Activated naive CD8-positive, alpha-beta T cell treated with anti-CD3 and anti-CD28 coated beads, Interleukin-2, amount 50 U/mL, for 16 hours (primary cell): ENCODE measurements around the gene FBLIM1.
"Not testable (repeated sequence)": the region's sequence is repeated elsewhere in the genome, so short reads cannot be mapped to it uniquely, and the experiment has no call there.

Experiments used
- DNase-seq: peaks from one replicate; pipeline ENCODE4 v3.0.0-alpha.2; 2020; ENCODE audit warnings: low read depth, low spot score

The FBLIM1 gene

DNA sequence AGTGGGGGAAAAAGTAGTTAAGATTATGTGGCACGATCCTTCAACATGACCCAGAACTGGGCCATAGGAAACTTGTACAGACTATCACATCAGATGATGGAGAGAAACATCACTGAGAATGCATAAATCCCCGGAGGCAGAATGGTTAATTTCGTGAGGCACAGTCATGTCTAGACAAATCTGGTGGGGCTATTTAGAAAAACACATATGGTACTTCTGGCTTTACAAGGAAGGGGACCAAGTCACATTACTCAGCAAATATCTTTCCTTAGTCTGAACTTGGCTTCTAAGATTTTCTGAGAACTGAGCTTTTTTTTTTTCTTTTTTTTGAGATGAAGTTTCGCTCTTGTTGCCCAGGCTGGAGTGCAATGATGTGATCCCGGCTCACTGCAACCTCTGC lies 58.1 kb downstream of the FBLIM1 start:
- no peak for DNase-seq

DNA sequence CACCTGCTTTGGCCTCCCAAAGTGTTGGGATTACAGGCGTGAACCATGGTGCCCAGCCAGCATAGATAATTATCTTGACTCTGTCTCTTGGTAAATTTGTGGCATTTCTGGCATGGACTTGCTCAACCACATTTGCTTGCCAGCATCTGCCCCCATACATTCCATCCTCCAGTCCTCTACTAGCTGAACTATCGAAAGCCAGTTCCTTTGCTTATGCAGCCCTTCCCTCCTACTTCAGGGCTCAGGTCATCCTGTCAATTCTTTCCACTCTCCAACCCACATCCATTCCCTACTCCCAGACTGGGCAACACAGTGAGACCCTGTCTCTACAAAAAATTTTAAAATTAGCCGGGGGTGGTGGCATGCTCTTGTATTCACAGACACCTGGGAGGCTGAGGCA lies 61.9 kb downstream of the FBLIM1 start:
- DNase-seq, result no peak

DNA sequence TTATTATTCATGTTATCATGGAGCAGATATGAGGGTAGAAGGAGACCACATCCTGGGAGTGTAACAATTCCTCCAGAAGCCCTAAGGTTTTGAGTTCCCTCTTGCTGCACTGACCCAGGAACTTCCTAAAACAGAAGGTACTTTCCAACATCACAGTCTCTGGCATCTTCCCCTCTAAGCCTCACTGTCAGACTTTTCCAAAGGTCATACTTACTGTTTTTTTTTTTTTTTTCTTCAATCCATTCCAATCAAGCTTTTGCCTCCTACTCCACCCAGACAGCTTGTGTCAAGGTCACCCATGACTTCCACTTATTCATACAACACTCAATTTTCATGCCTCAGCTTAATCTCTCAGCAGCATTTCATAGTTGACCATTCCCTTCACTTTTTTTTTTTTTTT lies 67.2 kb downstream of the FBLIM1 start:
- no peak for DNase-seq

DNA sequence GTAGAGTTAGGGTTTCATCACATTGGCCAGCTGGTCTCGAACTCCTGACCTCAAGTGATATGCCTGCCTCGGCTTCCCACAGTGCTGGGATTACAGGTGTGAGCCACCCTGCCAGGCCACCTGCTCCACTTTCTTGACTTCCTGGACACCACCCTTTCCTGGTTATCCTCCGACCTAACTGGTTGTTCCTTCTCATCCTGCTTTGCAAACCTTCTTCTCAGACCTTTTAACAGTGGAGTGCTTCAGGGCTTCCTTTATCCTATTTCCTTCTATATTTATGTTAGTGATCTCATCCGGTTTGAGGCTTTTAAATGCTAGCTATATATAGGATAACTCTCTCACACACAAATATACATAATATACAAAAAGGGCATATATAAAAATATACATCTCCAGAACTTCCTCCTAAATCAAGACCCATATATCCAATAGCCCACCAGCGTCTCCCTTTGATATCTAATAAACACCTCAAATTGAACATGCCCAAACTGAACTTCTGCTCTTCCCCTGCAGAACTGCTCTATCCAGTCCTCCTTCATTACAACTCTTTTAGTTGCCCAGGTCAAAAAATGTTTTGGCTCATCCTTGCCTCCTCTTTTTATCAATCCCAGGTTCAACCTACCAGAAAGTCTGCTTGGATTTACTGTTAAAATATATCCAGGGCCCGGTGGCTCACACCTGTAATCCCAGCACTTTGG lies 68.4 kb downstream of the FBLIM1 start:
- no peak for DNase-seq

DNA sequence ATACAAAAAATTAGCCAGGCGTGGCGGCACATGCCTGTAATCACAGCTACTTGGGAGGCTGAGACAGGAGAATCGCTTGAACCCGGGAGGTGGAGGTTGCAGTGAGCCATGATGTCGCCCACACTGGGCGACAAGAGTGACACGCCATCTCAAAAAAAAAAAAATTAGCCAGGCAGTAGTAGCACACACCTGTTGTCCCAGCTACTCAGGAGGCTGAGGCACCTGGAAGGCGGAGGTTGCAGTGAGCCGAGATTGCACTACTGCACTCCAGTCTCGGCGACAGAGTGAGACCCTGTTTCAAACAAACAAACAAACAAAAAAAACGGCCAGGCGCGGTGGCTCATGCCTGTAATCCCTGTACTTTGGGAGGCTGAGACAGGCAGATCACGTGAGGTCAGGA lies 69.0 kb downstream of the FBLIM1 start:
- DNase-seq, result not testable (repeated sequence)

DNA sequence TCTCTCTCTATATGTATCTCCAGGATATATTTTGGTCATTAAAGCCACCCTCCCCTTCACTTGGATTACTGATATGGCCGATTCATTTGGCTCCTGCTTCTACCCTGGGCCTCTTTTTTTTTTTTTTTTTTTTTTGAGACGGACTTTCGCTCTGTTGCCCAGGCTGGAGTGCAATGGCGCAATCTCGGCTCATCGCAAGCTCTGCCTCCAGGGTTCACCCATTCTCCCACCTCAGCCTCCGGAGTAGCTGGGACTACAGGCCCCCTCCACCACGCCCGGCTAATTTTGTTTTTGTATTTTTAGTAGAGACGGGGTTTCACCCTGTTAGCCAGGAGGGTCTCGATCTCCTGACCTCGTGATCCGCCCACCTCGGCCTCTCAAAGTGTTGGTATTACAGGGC lies 70.3 kb downstream of the FBLIM1 start:
- not testable (repeated sequence) for DNase-seq

DNA sequence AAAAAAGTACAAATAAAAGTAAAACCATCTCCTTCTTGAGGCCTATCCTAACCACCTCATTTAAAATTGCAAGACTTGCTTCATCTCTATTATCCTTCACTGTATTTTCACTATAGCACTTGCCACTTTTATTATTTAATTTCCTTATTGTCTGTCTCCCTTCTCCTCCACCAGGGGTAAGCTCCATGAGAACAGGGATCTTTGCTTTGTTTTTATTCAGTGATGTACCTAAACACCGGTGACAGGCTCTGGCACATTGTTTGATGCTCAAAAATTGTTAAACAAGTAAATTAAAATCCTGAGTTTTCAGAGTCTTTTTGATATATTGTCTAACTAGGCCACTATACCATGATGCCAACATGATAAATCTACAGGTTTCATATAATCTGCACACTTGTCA lies 71.7 kb downstream of the FBLIM1 start:
- DNase-seq, result no peak

DNA sequence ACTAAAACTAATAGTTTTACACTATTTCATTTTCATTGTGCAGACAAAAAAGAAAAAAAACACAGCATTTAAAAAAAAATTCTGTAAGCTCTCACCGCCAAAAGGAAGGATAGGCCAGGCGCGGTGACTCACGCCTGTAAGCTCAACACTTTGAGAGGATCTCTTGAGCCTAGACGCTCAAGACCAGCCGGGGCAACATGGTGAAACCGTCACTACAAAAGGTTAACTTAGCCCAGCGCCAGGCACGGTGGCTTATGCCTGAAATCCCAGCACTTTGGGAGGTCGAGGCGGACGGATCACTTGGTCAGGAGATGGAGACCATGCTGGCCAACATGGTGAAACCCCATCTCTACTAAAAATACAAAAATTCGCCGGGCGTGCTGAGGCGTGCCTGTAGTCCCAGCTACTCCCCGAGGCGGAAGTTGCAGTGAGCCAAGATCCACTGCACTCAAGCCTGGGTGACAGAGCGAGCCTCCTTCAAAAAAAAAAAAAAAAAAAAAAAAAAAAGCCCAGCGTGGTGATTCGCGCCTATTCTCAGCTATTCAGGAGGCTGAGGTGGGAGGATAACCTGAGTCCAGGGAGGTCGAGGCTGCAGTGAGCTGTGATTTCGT lies 74.6 kb downstream of the FBLIM1 start:
- DNase-seq, result no peak

DNA sequence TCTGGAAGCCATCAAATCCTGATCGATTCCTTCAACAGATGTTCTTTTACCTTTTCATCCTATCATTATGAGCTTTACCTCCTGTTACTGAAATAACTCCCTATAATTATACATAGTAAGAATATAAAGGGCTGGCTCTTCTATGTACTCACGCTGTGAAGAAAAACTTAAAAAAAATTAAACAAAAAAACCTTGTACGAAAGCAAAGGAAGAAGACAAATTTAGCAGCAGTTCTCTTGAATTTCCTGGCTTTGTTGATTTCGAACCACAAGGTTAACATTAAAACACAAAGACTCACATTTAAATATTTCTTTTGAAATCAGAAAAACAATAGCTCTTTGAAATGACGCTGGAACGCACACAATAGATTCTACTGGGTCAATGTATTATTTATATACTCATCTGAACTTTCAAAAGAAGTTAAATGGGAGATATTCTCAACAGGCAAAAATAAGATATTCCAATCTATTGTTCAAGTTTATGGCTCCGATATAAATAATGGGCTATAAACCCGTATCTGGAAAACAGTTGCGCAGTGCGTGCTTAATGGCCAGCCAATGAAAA lies 75.3 kb downstream of the FBLIM1 start:
- no peak for DNase-seq

DNA sequence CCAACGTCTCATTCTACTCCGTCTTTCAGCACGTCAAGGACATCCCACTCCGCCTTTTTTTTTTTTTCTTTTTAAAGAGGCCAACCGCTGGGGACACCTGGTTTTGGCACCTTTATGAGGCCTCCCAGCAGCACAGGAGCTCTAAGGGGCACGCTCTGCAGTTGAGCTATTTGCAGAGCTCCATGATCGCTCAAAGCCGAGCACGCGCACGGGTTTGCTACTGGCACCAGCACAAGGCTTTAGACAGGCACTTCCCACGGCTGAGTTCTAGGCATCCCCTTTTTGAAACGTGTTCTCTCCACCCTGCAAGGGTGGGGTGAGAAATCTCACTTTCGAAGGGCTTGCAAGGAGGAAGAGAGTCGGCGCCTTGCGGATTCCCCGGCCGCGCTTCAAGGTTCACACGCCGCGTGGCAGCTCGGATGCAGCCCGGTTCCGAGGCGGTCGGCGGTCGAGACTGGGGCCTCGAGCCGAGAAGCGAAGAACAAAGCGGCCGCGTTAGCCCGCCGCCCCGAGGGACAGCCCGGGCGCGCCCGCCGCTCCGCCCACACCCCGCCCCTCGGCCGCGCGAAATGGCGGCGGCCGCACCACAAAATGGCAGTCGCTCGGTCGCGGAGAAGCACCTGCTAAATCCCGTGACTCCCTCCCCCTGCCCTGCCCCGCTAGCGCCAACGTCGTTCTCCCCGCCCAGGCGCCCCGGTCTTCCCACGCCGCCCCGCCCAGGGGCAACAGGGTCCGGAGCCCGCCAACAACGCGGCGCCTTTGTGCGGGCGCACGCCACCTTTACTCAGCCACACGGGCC lies 76.0 kb downstream of the FBLIM1 start:
- DNase-seq, result peak; percentile 72

DNA sequence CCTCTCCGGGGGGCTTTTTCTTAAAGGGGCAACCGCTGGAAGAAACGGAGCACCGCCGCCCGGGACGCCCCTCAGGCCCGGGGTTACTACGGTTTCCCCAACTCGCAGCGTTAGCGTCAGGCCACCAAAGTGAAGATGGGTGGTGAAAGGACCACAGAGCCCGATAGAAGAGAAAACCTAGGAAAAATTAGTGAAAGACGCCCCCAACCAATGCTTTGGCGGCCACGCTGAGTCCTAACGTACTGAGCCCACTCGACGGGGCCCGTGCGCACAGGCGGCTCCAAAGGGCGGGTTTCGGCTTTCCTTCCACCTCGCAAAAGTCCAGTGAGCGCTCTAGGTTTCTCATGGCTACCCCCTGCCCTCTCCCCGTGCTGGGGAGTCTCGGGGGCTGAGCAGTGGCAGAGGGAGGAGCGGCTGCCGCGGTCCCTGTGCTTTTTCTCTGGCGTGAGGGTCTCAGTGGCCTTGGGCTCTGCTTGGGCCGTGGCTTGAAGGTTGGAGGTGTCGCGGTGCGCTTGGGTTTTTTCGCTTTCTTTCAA lies 76.7 kb downstream of the FBLIM1 start:
- DNase-seq, result no peak

DNA sequence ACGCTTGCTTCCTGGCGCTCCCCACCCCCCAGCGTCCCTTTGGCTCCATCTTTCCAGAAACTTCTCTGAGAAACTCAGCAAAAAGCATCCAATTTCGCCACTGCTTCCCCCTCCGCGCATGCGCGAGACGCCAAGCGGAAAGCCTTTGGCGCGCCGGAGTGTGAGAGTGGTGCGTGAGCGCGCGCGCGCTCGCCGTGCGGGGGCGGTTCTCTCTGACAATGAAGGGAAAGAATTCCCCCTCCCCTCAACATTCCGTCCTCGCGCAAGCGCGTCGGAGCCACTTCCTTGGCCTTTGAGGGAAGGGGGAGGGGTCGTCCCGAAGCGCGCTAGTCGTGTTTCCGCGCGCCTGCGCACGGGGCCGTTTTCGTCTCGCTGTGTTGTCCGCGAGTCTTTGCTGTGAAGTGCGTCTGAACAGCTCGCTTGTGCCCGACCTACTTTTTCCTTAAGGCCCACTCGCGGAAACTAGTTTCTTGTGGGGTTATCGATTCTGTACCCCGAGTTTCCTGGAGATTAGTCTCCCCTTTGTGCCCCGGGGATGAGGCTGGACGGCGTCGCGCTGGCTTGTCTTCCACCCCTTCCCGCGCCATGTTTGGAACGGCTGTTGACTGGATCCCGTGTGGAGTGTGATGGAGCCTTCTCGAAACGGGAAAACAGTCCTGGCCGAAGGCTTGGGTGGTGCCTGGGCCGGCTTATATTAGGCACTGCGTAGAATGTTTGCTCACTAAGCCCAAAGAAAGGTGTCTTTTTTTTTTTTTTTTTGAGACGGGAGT lies 77.3 kb downstream of the FBLIM1 start:
- DNase-seq, result peak; percentile 97
